Hepatocyte (in vitro differentiated cells): ENCODE results near the gene TRAPPC12. TPM values are rescaled to one million over a fixed set of nuclear protein-coding genes. Genes with fewer than 3 reads are reported as not detected.
"Not testable (repeated sequence)": the region's sequence is repeated elsewhere in the genome, so short reads cannot be mapped to it uniquely, and the experiment has no call there.

Experiments used
- DNase-seq: peaks from one replicate; pipeline ENCODE4 v3.0.0-alpha.2; 2016; ENCODE audit warnings: low spot score
- H2AFZ ChIP-seq: fragments of 200-600 bp; sonication (generic); 2 replicates; pipeline ENCODE4 v1.6.0; 2016; ENCODE audit warnings: antibody characterized with exemption, mild to moderate bottlenecking
- H3K27ac ChIP-seq: fragments of 200-600 bp; sonication (generic); 2 replicates; pipeline ENCODE4 v1.5.1; 2016; ENCODE audit warnings: mild to moderate bottlenecking
- H3K27me3 ChIP-seq: fragments of 200-600 bp; sonication (generic); 2 replicates; pipeline ENCODE4 v1.6.1; 2016
- H3K36me3 ChIP-seq: fragments of 200-600 bp; sonication (generic); replicated peaks from 2 replicates; pipeline ENCODE4 v1.5.1; 2016; ENCODE audit warnings: low read depth; ENCODE audit not compliant: insufficient read depth
- H3K4me1 ChIP-seq: fragments of 200-600 bp; sonication (generic); 2 replicates; pipeline ENCODE4 v1.5.1; 2016; ENCODE audit warnings: mild to moderate bottlenecking, moderate library complexity; ENCODE audit not compliant: insufficient read depth
- H3K4me2 ChIP-seq: fragments of 200-600 bp; sonication (generic); 2 replicates; pipeline ENCODE4 v1.6.0; 2016
- H3K4me3 ChIP-seq: fragments of 200-600 bp; sonication (generic); 2 replicates; pipeline ENCODE4 v1.5.1; 2016; ENCODE audit warnings: mild to moderate bottlenecking
- H3K79me2 ChIP-seq: fragments of 200-600 bp; sonication (generic); 2 replicates; pipeline ENCODE4 v1.6.0; 2017; ENCODE audit warnings: mild to moderate bottlenecking
- H3K9me2 ChIP-seq: fragments of 200-600 bp; sonication (generic); replicated peaks from 2 replicates; pipeline ENCODE4 v1.6.0; 2017; ENCODE audit warnings: mild to moderate bottlenecking; ENCODE audit not compliant: insufficient read depth
- H3K9me3 ChIP-seq: fragments of 200-600 bp; sonication (generic); 2 replicates; pipeline ENCODE4 v1.5.1; 2016; ENCODE audit warnings: low read depth, mild to moderate bottlenecking
- H4K20me1 ChIP-seq: fragments of 200-600 bp; sonication (generic); 2 replicates; pipeline ENCODE4 v1.6.0; 2016; ENCODE audit warnings: mild to moderate bottlenecking; ENCODE audit not compliant: insufficient read depth, poor library complexity, severe bottlenecking
- CTCF ChIP-seq: fragments of 200-600 bp; sonication (generic); IDR thresholded peaks from 2 replicates; pipeline ENCODE4 v1.5.1; 2016; ENCODE audit warnings: antibody characterized with exemption, mild to moderate bottlenecking; ENCODE audit not compliant: poor library complexity
- EZH2 ChIP-seq: fragments of 200-600 bp; sonication (generic); IDR thresholded peaks from 2 replicates; pipeline ENCODE4 v1.6.1; 2016; ENCODE audit warnings: antibody characterized with exemption, mild to moderate bottlenecking, borderline replicate concordance
- EZH2phosphoT487 ChIP-seq: fragments of 200-600 bp; sonication (generic); IDR thresholded peaks from one replicate; pipeline ENCODE4 v1.6.1; 2018; ENCODE audit warnings: antibody characterized with exemption, mild to moderate bottlenecking, low read depth, moderate library complexity; ENCODE audit not compliant: unreplicated experiment, severe bottlenecking
- WGBS: methylation state at CpG from one replicate; pipeline ENCODE4 v1.1.6; 2016; ENCODE audit warnings: low lambda C conversion rate; ENCODE audit errors: missing lambda C conversion rate; 5-methylcytosine and 5-hydroxymethylcytosine counted together
- polyA plus RNA-seq: library from polyadenylated mRNA; unstranded; fragments of >200 nt; fragmentation: Nextera tagmentation; extraction: Ambion mirVana; gene quantifications from 2 replicates; pipeline ENCODE4 v1.2.1, GENCODE V29; 2016
- total RNA-seq: library from RNA; depleted of rRNA; stranded (reverse); fragments of >200 nt; gene quantifications from 2 replicates; pipeline ENCODE4 v1.2.3, GENCODE V29; 2014

The TRAPPC12 gene
- total and polyA plus RNA-seq, 2 experiments from 2014 or later, result 49.3 to 61.2 TPM

GRCh38 chr2:3365219-3365618 is 14.3 kb upstream of the TRAPPC12 start:
- H3K36me3 ChIP-seq, result no peaks in the 10 kb centered on the region
- no peak for DNase-seq
- H3K4me3 ChIP-seq, result no peak overlapping the region
- 76% methylated on average over 5 of the region's 5 CpGs for WGBS
- H3K79me2 ChIP-seq, result peaks cover 64% of the 10 kb centered on the region
- TF ChIP-seq CTCF (no peak), EZH2 (no peak), EZH2phosphoT487 (no peak)
- H3K27me3 ChIP-seq, result no peaks in the 10 kb centered on the region
- H4K20me1 ChIP-seq, result peaks cover 4% of the 10 kb centered on the region
- no peak overlapping the region for H3K27ac ChIP-seq
- no peak overlapping the region for H3K4me2 ChIP-seq
- H3K9me2 ChIP-seq, result no peaks in the 10 kb centered on the region
- no peaks in the 10 kb centered on the region for H3K9me3 ChIP-seq
- H3K4me1 ChIP-seq, result no peaks in the 10 kb centered on the region
- H2AFZ ChIP-seq, result no peak overlapping the region

GRCh38 chr2:3368261-3368722 is 11.2 kb upstream of the TRAPPC12 start:
- H3K79me2 ChIP-seq, result peaks cover 49% of the 10 kb centered on the region
- DNase-seq, result no peak
- no peak overlapping the region for H3K4me3 ChIP-seq
- no peak overlapping the region for H3K4me2 ChIP-seq
- no peaks in the 10 kb centered on the region for H3K4me1 ChIP-seq
- no peaks in the 10 kb centered on the region for H3K9me2 ChIP-seq
- H3K9me3 ChIP-seq, result no peaks in the 10 kb centered on the region
- no peaks in the 10 kb centered on the region for H3K36me3 ChIP-seq
- H4K20me1 ChIP-seq, result peaks cover 4% of the 10 kb centered on the region
- no peak for TF ChIP-seq CTCF
- no peak overlapping the region for H3K27ac ChIP-seq
- H2AFZ ChIP-seq, result no peak overlapping the region
- H3K27me3 ChIP-seq, result no peaks in the 10 kb centered on the region
- WGBS, result 100% methylated on average over 4 of the region's 4 CpGs

- not testable (repeated sequence) for H3K9me2 ChIP-seq, H3K4me3 ChIP-seq, H3K9me3 ChIP-seq, H3K27me3 ChIP-seq, H2AFZ ChIP-seq, H3K27ac ChIP-seq, DNase-seq, H3K36me3 ChIP-seq, H4K20me1 ChIP-seq, H3K4me1 ChIP-seq, H3K4me2 ChIP-seq
- peaks cover 36% of the 10 kb centered on the region for H3K79me2 ChIP-seq
- 89% methylated on average over 28 of the region's 34 CpGs for WGBS
Measured at GRCh38 chr2:3369340-3370181, 9.9 kb upstream of the TRAPPC12 start.

GRCh38 chr2:3376821-3377220 is 2.7 kb upstream of the TRAPPC12 start:
- Histone ChIP-seq H3K79me2 (peaks cover 34% of the 10 kb centered on the region), H3K4me2 (peak overlapping the region; percentile 79), H3K27me3 (no peaks in the 10 kb centered on the region), H3K4me3 (peak overlapping the region; percentile 56), H3K4me1 (peaks cover 20% of the 10 kb centered on the region), H3K9me2 (no peaks in the 10 kb centered on the region), H2AFZ (peak overlapping the region; percentile 51), H4K20me1 (no peaks in the 10 kb centered on the region), H3K9me3 (no peaks in the 10 kb centered on the region), H3K27ac (peak overlapping the region; percentile 64), H3K36me3 (no peaks in the 10 kb centered on the region)
- DNase-seq, result no peak
- 77% methylated on average over 6 of the region's 6 CpGs for WGBS
- no peak for TF ChIP-seq CTCF
- no peak for TF ChIP-seq EZH2
- TF ChIP-seq EZH2phosphoT487, result no peak
